HG03064 (cell line): ENCODE results near the gene F8.
"Not testable (repeated sequence)": the region's sequence is repeated elsewhere in the genome, so short reads cannot be mapped to it uniquely, and the experiment has no call there.

ENCODE experiments used
- ATAC-seq: cut with Tn5 transposase; IDR thresholded peaks from one replicate; pipeline ENCODE4 v1.9.1; 2021; ENCODE audit warnings: low read depth; ENCODE audit not compliant: unreplicated experiment

F8 gene

GRCh38 chrX:154988719-154989118 is 33.8 kb downstream of the F8 start:
- no peak for ATAC-seq

- ATAC-seq: no peak
Observed at GRCh38 chrX:154987940-154988339, 34.6 kb downstream of the F8 start.

GRCh38 chrX:154986826-154987575 is 35.5 kb downstream of the F8 start:
- ATAC-seq: no peak

GRCh38 chrX:154981116-154981411 is 41.5 kb downstream of the F8 start:
- ATAC-seq: no peak

GRCh38 chrX:154980330-154981115 is 42.0 kb downstream of the F8 start:
- peak; percentile 97 for ATAC-seq

- ATAC-seq: no peak
Observed at GRCh38 chrX:154979629-154980028, 42.9 kb downstream of the F8 start.

GRCh38 chrX:154968353-154968752 is 54.2 kb downstream of the F8 start:
- ATAC-seq: no peak

- ATAC-seq: no peak
Observed at GRCh38 chrX:154967603-154968002, 54.9 kb downstream of the F8 start.

GRCh38 chrX:154961947-154962346 is 60.6 kb downstream of the F8 start:
- ATAC-seq: no peak

- ATAC-seq: not testable (repeated sequence)
Observed at GRCh38 chrX:154955799-154956198, 66.7 kb downstream of the F8 start.

- not testable (repeated sequence) for ATAC-seq
Observed at GRCh38 chrX:154939265-154939664, 83.3 kb downstream of the F8 start.

- not testable (repeated sequence) for ATAC-seq
Observed at GRCh38 chrX:154924771-154925170, 97.8 kb downstream of the F8 start.

- ATAC-seq: no peak
Observed at GRCh38 chrX:154918060-154918483, 104.5 kb downstream of the F8 start.

- ATAC-seq: no peak
Observed at GRCh38 chrX:154914052-154914451, 108.5 kb downstream of the F8 start.

- not testable (repeated sequence) for ATAC-seq
Observed at GRCh38 chrX:154910528-154910927, 112.0 kb downstream of the F8 start.

- ATAC-seq: not testable (repeated sequence)
Observed at GRCh38 chrX:154910048-154910447, 112.5 kb downstream of the F8 start.

GRCh38 chrX:154908821-154909220 is 113.7 kb downstream of the F8 start:
- no peak for ATAC-seq

- ATAC-seq: no peak
Observed at GRCh38 chrX:154902408-154902807, 120.1 kb downstream of the F8 start.

GRCh38 chrX:154900323-154900722 is 122.2 kb downstream of the F8 start:
- no peak for ATAC-seq

- no peak for ATAC-seq
Observed at GRCh38 chrX:154892296-154892695, 130.2 kb downstream of the F8 start.

- no peak for ATAC-seq
Observed at GRCh38 chrX:154890990-154891639, 131.4 kb downstream of the F8 start.
